ENCODE data around the gene GULP1.
"Not testable (repeated sequence)": the region's sequence is repeated elsewhere in the genome, so short reads cannot be mapped to it uniquely, and the experiment has no call there.

GULP1 gene, protein sequence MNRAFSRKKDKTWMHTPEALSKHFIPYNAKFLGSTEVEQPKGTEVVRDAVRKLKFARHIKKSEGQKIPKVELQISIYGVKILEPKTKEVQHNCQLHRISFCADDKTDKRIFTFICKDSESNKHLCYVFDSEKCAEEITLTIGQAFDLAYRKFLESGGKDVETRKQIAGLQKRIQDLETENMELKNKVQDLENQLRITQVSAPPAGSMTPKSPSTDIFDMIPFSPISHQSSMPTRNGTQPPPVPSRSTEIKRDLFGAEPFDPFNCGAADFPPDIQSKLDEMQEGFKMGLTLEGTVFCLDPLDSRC

DNA sequence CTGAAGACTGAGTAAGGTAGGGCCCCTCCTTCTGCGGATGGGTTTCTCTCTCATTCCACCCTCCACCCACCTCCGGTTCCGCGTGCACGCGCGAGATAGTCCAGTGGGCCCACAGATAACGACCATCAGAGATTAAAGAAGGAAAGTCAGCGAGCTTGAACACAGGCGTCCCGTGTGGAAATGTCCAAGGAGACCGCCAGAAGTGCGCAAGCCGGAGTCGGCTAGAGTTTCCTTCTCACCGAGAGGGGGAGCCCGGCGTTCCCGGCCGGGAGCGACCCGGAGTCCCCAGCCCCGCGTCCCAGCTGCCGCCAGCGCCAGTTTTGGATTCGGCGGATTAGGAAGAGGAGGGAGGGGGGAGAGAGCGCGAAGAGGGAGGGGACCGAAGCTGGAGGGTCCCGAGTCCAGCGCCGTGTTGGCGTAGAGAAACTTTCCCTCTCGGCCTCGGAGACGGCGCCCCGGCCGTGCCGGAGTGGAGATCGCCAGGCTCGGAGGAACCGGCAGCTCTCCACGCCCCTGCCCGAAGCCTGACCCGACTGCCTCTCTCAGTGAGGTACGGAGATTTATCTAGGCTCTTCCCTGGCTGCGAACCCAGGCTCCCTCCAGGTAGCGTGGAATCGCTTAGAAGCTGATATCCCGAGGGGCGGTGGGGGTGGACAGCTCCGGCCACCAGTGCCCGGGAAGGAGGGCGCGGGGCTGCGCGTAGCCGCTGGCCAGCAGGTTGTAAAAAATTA, at the start of gene GULP1:
Gene GULP1 (plus strand): TSS at position 258 of the 731 bp plus-strand sequence. CDS start 185,829 bp downstream, outside the sequence.
- DNase-seq (ENCODE audit: low read depth) = no peak

GRCh38 chr2:188243381-188243780, 48.3 kb upstream of the GULP1 start:
- DNase-seq (ENCODE audit: low read depth) = no peak

DNA sequence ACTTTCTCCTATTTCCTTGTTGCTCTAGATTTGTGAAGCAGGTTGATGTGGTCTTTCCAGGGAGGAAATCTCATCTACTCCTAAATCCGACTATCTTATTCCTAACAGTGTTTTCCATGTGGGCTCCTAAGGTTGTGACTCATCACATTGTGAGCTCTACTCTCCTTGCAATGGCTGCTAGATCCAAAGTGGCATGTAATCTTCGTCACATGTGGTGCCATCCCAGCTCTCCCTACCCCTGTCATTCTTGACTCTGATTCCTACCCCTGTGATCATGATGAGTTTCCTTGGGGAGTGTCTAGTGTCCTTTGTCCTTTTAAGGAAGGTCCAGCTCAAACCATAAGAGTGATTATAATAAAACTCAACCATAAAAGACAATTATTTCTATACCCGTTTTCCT, 47.3 kb upstream of the GULP1 start:
- no peak for DNase-seq (ENCODE audit: low read depth)

DNA sequence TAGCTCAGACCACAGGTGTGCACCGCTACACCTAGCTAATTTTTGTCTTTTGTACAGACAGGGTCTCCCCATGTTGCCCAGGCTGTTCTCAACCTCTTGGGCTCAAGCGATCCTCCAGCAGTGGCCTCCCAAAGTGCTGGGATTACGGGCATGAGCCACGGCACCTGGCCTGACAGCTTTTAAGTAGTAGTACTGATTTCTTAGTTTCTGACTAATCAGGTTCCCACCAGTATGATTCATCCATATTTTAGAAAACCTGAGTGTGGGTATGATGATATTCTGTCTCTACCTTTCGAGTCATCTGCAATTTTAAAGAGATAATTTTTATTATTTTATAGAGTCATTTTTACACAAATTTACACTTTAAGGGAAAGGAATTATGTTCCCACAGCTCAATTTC, 46.4 kb upstream of the GULP1 start:
- DNase-seq (ENCODE audit: low read depth) = no peak

- no peak for DNase-seq (ENCODE audit: low read depth)
Observed at GRCh38 chr2:188248513-188248912, 43.2 kb upstream of the GULP1 start.

- no peak for DNase-seq (ENCODE audit: low read depth)
Observed at GRCh38 chr2:188251034-188251433, 40.6 kb upstream of the GULP1 start.

DNA sequence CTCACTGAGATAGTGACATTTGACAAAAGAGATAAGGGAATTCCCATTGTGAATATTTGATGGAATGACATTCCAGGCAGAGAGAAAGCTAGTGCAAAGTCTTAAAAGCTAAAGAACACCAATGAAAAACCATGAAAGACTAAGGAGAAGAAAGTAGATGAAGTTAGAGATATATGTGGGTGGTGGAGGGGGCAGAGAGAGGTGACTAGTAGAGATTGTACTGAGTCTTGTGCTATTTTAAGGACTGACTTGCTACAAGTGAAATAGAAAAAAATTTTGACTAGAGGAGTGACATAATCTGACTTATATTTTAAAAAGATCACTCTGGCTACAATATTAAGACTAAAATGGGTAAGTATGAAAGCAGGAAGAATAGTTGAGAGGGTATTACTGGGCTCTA, 35.3 kb upstream of the GULP1 start:
- DNase-seq (ENCODE audit: low read depth) = no peak

DNA sequence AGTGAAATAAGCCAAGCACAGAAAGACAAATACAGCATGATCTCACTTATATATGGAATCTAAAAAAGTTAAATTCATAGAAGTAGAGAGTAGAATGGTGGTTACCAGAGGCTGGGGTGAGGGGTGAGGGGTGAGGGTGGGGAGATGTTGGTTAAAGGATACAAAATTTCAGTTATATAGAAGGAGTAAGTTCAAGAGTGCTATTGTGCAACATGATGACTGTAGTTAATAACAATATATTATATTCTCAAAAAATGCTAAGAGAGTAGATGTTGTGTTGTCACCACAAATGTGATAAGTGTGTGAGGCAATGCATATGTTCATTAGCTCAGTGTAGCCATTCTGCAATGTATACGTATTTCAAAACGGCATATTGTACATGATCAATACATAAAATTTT, 26.4 kb upstream of the GULP1 start:
- DNase-seq (ENCODE audit: low read depth) = no peak

DNA sequence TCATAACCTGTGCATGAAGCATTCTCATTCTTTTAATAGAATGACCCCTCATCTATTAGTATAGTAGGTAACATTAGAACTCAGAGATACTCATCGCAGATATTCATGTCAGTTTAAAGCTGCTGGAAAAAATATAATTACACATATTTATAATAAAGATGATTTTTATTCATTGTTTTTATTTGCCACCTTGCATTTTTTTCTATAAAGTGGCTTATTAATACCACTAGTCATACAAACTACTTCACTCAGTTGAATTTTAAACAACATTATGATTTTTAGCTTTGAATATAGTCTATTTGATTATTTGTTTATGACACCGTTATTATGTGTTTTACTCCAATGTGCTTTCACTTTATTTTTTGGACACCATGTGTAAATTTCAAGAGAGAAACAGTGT, 23.9 kb upstream of the GULP1 start:
- no peak for DNase-seq (ENCODE audit: low read depth)

- no peak for DNase-seq (ENCODE audit: low read depth)
Observed at GRCh38 chr2:188269004-188269403, 22.7 kb upstream of the GULP1 start.

GRCh38 chr2:188272121-188272520, 19.6 kb upstream of the GULP1 start:
- no peak for DNase-seq (ENCODE audit: low read depth)

GRCh38 chr2:188274274-188274673, 17.4 kb upstream of the GULP1 start:
- DNase-seq (ENCODE audit: low read depth) = no peak

DNA sequence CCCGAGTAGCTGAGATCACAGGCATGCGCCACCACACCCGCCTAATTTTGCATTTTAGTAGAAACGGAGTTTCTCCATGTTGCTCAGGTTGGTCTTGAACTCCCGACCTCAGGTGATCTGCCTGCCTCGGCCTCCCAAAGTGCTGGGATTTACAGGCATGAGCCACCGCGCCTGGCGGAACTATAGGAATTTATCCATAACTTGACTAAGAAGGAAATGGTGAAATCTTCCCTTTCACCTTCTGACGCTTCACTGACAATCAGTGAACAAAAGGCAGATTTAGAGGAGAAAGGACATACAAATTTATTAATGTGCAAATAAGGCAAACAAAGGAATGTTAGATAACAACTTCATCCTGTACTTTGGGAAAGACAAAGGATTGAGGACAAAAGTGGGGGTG, 15.4 kb upstream of the GULP1 start:
- DNase-seq (ENCODE audit: low read depth) = no peak

DNA sequence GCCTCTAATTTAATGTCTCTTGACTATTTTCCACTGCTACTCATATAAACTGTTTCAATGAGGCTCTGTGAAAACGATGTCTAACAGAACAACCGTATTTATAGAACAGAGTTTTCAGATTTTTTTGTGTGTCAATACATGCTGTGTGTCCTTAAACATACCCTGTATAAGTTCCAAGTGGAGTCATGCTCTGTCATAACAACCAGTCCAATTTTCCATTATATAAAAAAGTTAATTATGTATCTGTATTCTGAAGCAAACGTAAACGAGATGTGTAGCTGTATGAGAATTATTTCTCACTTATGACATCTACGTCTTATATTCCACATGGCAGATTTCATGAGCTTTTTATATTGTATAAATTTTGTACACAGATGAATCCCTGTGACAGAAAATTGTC, 13.9 kb upstream of the GULP1 start:
- no peak for DNase-seq (ENCODE audit: low read depth)

GRCh38 chr2:188278388-188279092, 13.1 kb upstream of the GULP1 start:
- no peak for DNase-seq (ENCODE audit: low read depth)

GRCh38 chr2:188279093-188279445, 12.6 kb upstream of the GULP1 start:
- DNase-seq (ENCODE audit: low read depth) = no peak

DNA sequence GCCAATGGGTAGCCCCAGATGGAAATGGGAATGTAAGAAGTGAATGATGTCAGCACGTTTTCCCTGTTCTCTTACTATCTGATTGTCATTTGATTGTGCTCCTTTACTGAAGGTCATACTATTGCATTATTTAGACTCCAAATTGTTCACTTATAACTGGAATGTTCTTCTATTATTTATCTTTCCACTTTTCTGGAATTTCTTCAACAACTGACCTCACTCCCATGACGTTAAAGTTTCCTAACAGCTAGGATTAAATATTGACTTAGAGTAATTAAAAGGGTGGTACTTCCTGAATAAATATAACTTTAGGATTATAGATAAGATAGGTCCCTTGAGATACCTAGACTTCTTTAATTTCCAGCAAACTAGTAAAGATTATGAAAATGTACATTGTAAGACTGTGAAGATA, 10.9 kb upstream of the GULP1 start:
- DNase-seq (ENCODE audit: low read depth) = no peak

- no peak for DNase-seq (ENCODE audit: low read depth)
Observed at GRCh38 chr2:188282907-188283306, 8.8 kb upstream of the GULP1 start.

DNA sequence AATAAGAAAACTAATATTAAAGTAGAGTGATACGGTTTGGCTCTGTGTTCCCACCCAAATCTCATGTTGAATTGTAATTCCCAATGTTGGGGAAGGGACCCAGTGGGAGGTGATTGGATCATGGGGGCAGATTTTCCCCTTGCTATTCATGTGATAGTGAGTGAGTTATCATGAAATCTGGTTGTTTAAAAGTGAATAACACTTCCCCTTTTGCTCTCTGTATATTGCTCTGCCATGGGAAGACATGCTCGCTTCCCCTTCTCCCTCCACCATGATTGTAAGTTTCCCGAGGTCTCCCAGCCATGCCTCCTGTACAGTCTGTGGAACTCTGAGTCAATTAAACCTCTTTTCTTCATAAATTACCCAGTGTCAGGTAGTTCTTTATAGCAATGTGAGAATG, 7.4 kb upstream of the GULP1 start:
- not testable (repeated sequence) for DNase-seq (ENCODE audit: low read depth)

GRCh38 chr2:188285049-188285448, 6.6 kb upstream of the GULP1 start:
- no peak for DNase-seq (ENCODE audit: low read depth)

GRCh38 chr2:188285774-188286173, 5.9 kb upstream of the GULP1 start:
- no peak for DNase-seq (ENCODE audit: low read depth)

DNA sequence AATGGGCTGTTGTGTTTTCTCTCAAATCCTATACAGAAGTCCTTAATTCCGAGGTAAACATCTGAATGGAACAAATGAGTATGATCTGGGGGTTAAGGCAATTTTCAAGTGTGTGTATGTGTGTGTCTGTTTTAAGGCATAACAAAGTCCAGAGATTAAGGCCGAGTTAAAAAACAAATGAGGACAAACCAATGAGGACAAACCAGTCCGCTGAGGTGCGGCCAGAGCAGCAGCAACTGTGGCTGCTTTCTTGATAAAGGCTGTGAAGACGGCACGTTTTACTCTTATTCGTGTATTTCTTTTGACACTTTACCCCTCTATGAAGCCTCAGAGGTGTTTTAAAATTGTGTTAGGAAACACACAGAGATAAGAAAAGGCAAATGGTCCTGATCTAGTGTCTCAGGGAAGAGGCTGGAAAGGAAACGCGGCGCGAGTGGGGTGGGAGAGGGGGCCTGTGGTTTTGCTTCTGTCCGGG, 495 bp upstream of the GULP1 start:
- DNase-seq (ENCODE audit: low read depth) = no peak
